Neuronal stem cell (in vitro differentiated cells): ENCODE measurements around the gene TNFAIP2.

Experiments
- DNase-seq: peaks from one replicate; pipeline ENCODE4 v3.0.0-alpha.2; 2013; ENCODE audit warnings: low spot score
- H2AFZ ChIP-seq: one replicate; pipeline ENCODE4 v1.6.1; 2013; ENCODE audit warnings: mild to moderate bottlenecking, low read length, inconsistent platforms
- H2AK5ac ChIP-seq: 2 replicates; pipeline ENCODE4 v1.6.1; 2013; ENCODE audit warnings: low read depth, mild to moderate bottlenecking, inconsistent platforms, low read length, moderate library complexity, mixed read lengths
- H2BK120ac ChIP-seq: 2 replicates; pipeline ENCODE4 v1.6.1; 2013; ENCODE audit warnings: low read depth, mild to moderate bottlenecking, inconsistent platforms, low read length, moderate library complexity, mixed read lengths
- H2BK12ac ChIP-seq: one replicate; pipeline ENCODE4 v1.6.1; 2013; ENCODE audit warnings: low read length, inconsistent platforms
- H2BK15ac ChIP-seq: 2 replicates; pipeline ENCODE4 v1.6.1; 2013; ENCODE audit warnings: mild to moderate bottlenecking, low read length, inconsistent platforms, mixed read lengths
- H2BK5ac ChIP-seq: one replicate; pipeline ENCODE4 v1.6.1; 2013; ENCODE audit warnings: inconsistent platforms, mild to moderate bottlenecking, low read length, moderate library complexity
- H3K14ac ChIP-seq: one replicate; pipeline ENCODE4 v1.6.1; 2013; ENCODE audit warnings: low read length, inconsistent platforms
- H3K18ac ChIP-seq: 2 replicates; pipeline ENCODE4 v1.6.1; 2013; ENCODE audit warnings: low read length, inconsistent platforms
- H3K23ac ChIP-seq: 2 replicates; pipeline ENCODE4 v1.6.1; 2013; ENCODE audit warnings: low read depth, mild to moderate bottlenecking, mixed read lengths, low read length, inconsistent platforms; ENCODE audit not compliant: poor library complexity
- H3K27ac ChIP-seq: replicated peaks from 3 replicates; pipeline ENCODE4 v1.5.1; 2013; ENCODE audit warnings: low read length, inconsistent platforms
- H3K27me3 ChIP-seq, 3 experiments: 2 replicates each; pipeline ENCODE4 v1.6.1; 2013; ENCODE audit warnings: low read length in 3 of 3, mild to moderate bottlenecking in 2 of 3, inconsistent platforms in 1 of 3, low read depth in 1 of 3, mixed read lengths in 1 of 3, moderate library complexity in 1 of 3; ENCODE audit not compliant: control insufficient read depth in 3 of 3, insufficient read depth in 3 of 3
- H3K36me3 ChIP-seq, 2 donors: replicated peaks in 1 of 2; 2 replicates each; pipeline ENCODE4 v1.6.1; 2013; ENCODE audit warnings: low read length in 2 of 2; ENCODE audit not compliant: control insufficient read depth in 2 of 2, insufficient read depth in 2 of 2
- H3K4ac ChIP-seq: 2 replicates; pipeline ENCODE4 v1.6.1; 2013; ENCODE audit warnings: inconsistent platforms, mild to moderate bottlenecking, low read length, moderate library complexity
- H3K4me1 ChIP-seq, 2 donors: 1 replicate in 1 of 2; 2 replicates in 1 of 2; pipeline ENCODE4 v1.6.1; 2013; ENCODE audit warnings: low read length in 2 of 2, low read depth in 1 of 2; ENCODE audit not compliant: control insufficient read depth in 2 of 2, insufficient read depth in 1 of 2
- H3K4me2 ChIP-seq: one replicate; pipeline ENCODE4 v1.6.1; 2013; ENCODE audit warnings: mild to moderate bottlenecking, low read length, inconsistent platforms; ENCODE audit not compliant: insufficient read depth, poor library complexity, severe bottlenecking
- H3K4me3 ChIP-seq, 2 donors: 2 replicates each; pipeline ENCODE4 v1.5.1; 2013; ENCODE audit warnings: low read length in 2 of 2, mild to moderate bottlenecking in 2 of 2, inconsistent platforms in 1 of 2, moderate library complexity in 1 of 2
- H3K79me1 ChIP-seq: one replicate; pipeline ENCODE4 v1.6.1; 2013; ENCODE audit warnings: low read depth, mild to moderate bottlenecking, inconsistent platforms, low read length, moderate library complexity
- H3K9ac ChIP-seq: one replicate; pipeline ENCODE4 v1.6.1; 2013; ENCODE audit warnings: mild to moderate bottlenecking, low read depth, low read length, inconsistent platforms; ENCODE audit not compliant: poor library complexity
- H3K9me3 ChIP-seq, 2 donors: replicated peaks in 1 of 2; 2 replicates each; pipeline versions ENCODE3 to v1.6.1; 2013; ENCODE audit warnings: low read length in 2 of 2, mild to moderate bottlenecking in 2 of 2, inconsistent platforms in 1 of 2, low read depth in 1 of 2, mixed read lengths in 1 of 2, moderate library complexity in 1 of 2; ENCODE audit not compliant: control insufficient read depth in 2 of 2, insufficient read depth in 1 of 2
- H4K8ac ChIP-seq: one replicate; pipeline ENCODE4 v1.6.1; 2013; ENCODE audit warnings: low read depth, mild to moderate bottlenecking, inconsistent platforms, low read length, moderate library complexity
- H4K91ac ChIP-seq: one replicate; pipeline ENCODE4 v1.6.1; 2013; ENCODE audit warnings: low read length, low read depth, mild to moderate bottlenecking, inconsistent platforms; ENCODE audit not compliant: poor library complexity
- WGBS, 2 donors: extraction: QIAGEN DNeasy Blood & Tissue Kit; methylation state at CpG; one replicate each; pipeline ENCODE4 v1.1.7; 2013; ENCODE audit warnings: missing lambda C conversion rate in 2 of 2, mixed read lengths in 1 of 2; ENCODE audit not compliant: insufficient read length in 2 of 2, insufficient replicate concordance in 1 of 2; ENCODE audit errors: extremely low coverage in 2 of 2; 5-methylcytosine and 5-hydroxymethylcytosine counted together

The TNFAIP2 gene

DNA sequence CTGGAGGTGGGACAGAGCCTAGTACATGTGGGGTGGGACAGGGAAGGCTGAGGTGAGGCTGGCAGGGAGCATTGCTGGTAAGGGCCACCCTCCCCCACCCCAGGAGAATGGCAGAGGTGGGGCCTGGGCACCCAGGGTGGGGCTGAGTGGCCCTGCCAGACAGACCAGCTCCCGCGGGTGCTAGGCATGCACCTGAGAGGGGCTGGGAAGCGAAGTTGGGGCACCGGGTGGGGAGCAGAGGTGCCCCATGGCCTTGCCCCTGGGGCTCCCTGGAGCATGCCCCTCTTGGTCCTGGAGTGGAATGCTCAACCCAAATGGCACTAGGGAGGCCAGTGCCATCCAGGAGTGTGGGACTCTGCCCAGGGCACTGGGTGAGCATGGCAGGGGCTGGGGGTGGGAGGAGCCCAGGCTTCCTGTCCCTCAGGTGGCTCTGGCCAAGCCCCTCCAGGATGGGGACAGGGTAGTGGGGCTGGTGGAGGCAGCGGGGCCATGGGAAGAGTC, 1.3 kb downstream of the TNFAIP2 start:
- Histone ChIP-seq H3K27ac (no peak overlapping the region), H3K79me1 (peaks cover 5% of the 10 kb centered on the region), H3K23ac (no peak overlapping the region), H3K9me3 (peaks cover 0 to 4% of the 10 kb centered on the region in 2 donors), H3K4me1 (peaks cover 17 to 29% of the 10 kb centered on the region in 2 donors), H3K36me3 (no peaks in the 10 kb centered on the region), H3K4me2 (no peak overlapping the region), H3K14ac (no peak overlapping the region), H3K9ac (peak overlapping the region; percentile 65), H2BK12ac (no peak overlapping the region), H4K91ac (no peak overlapping the region), H3K18ac (no peak overlapping the region), H2AK5ac (peak overlapping the region; percentile 73), H3K4ac (peak overlapping the region; percentile 94), H4K8ac (no peak overlapping the region), H2AFZ (no peak overlapping the region), H2BK5ac (peak overlapping the region; percentile 21), H2BK120ac (no peak overlapping the region), H2BK15ac (peak overlapping the region; percentile 25), H3K4me3 (no peak overlapping the region), H3K27me3 (peaks cover 0 to 65% (median 41%) of the 10 kb centered on the region in 3 experiments)
- no peak for DNase-seq
- WGBS, 2 donors = no CpG with 5 or more reads among the region's 5 CpGs

DNA sequence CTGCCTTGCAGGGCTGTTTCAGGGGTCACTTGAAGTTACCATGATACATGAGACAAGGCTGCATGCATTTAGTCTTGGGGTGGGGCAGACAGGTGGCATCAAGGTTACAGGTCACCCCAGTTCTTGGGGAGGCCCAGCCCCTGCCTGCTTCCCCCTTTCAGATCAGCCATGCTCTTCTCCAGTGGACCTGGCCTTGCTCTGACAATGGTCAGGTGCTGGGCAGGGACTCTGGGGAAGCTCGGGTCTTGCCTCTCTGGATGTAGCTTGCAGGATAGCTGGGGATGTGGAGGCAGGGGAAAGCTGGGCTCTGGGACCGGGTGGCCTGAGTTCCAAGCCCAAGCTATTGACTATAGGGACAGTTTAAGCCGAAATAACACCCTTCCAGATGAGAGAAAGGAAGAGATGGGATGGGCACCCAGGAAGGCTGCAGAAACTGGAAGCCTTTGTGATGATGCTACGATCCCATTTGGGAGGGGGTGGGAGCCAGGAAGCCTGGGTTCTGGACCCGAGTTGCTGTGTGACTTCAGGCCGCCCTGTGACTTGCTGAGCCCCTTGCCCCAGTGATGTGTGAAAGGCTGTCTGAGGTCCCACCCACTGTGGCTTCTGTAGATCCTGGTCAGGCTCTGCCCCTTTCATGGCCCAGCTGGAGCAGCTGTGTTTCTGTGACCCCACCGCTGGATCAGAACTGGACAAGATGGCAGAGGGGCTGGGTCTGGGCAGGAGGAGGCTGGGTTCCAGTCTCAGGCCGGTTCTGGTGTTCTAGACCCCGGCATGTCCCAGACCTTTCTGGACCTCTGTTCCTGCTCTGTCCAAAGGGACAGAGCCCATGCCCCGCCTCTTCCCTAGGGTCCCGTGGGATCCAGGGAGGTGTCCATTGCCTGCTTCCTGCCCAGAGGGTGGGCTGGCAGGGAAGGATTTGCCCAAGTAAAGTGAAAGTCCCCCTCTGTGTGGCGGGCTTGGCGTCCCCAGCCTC, 2.1 kb downstream of the TNFAIP2 start:
- peak overlapping the region; percentile 87 for H2BK120ac ChIP-seq
- no peak overlapping the region for H3K4me3 ChIP-seq
- no peak overlapping the region for H3K4ac ChIP-seq
- H3K14ac ChIP-seq = peak overlapping the region; percentile 11
- no peak overlapping the region for H3K18ac ChIP-seq
- H4K8ac ChIP-seq = no peak overlapping the region
- WGBS, 2 donors = no CpG with 5 or more reads among the region's 13 CpGs
- peaks cover 0 to 4% of the 10 kb centered on the region in 2 donors for H3K36me3 ChIP-seq
- H3K9ac ChIP-seq = no peak overlapping the region
- H3K79me1 ChIP-seq = peaks cover 5% of the 10 kb centered on the region
- H4K91ac ChIP-seq = no peak overlapping the region
- peak overlapping the region; percentile 66 for H3K23ac ChIP-seq
- peak overlapping the region; percentile 21 for H2BK5ac ChIP-seq
- peak overlapping the region; percentile 96 for H2BK15ac ChIP-seq
- H3K27me3 ChIP-seq = peaks cover 0 to 73% (median 41%) of the 10 kb centered on the region in 3 experiments
- H2AK5ac ChIP-seq = peak overlapping the region; percentile 97
- DNase-seq = no peak
- no peak overlapping the region for H2AFZ ChIP-seq
- H3K9me3 ChIP-seq = peaks cover 0 to 4% of the 10 kb centered on the region in 2 donors
- no peak overlapping the region for H3K4me2 ChIP-seq
- no peak overlapping the region for H3K27ac ChIP-seq
- H3K4me1 ChIP-seq = peaks cover 17 to 29% of the 10 kb centered on the region in 2 donors
- H2BK12ac ChIP-seq = no peak overlapping the region

DNA sequence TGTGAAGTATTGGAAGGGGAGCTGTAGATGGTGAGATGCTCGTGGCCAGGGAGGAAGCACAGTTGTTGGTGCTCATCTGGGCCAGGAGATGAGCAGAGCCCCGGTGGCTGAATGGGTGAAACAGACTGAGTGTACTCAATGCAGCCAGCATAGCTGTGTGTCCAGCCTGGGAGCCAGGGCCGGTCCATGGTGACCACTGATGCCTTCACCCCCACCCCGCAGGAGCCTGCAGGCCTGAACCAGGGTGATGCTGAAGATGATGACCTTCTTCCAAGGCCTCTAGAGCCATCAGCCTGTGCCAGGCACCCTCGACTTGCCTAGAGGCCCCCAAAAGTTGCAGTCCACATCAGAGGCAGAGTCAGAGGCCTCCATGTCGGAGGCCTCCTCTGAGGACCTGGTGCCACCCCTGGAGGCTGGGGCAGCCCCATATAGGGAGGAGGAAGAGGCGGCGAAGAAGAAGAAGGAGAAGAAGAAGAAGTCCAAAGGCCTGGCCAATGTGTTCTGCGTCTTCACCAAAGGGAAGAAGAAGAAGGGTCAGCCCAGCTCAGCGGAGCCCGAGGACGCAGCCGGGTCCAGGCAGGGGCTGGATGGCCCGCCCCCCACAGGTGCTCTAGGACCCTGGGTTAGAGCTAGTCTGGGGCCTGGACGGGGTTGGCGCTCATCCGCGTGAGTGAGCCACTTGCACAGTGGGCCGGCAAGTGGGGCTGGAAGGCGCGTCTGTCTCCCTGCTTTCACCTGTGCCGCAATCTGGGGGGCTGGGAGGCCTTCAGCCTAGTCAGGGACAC, 3.0 kb downstream of the TNFAIP2 start:
- peaks cover 5% of the 10 kb centered on the region for H3K79me1 ChIP-seq
- no peak overlapping the region for H3K27ac ChIP-seq
- peaks cover 0 to 78% (median 41%) of the 10 kb centered on the region in 3 experiments for H3K27me3 ChIP-seq
- H2BK12ac ChIP-seq = peak overlapping the region; percentile 30
- peak overlapping the region; percentile 75 for H2BK5ac ChIP-seq
- H3K4me3 ChIP-seq = peak overlapping the region; percentile 12 to 65
- H3K23ac ChIP-seq = peak overlapping the region; percentile 66
- H4K91ac ChIP-seq = peak overlapping the region; percentile 44
- H3K9me3 ChIP-seq = peaks cover 0 to 4% of the 10 kb centered on the region in 2 donors
- H2AK5ac ChIP-seq = peak overlapping the region; percentile 97
- no peak overlapping the region for H3K14ac ChIP-seq
- H3K4me1 ChIP-seq = peaks cover 16 to 26% of the 10 kb centered on the region in 2 donors
- no peak overlapping the region for H3K4ac ChIP-seq
- H3K9ac ChIP-seq = peak overlapping the region; percentile 55
- H4K8ac ChIP-seq = peak overlapping the region; percentile 55
- WGBS, 2 donors = no CpG with 5 or more reads among the region's 22 CpGs
- peak overlapping the region; percentile 93 for H3K18ac ChIP-seq
- peak overlapping the region; percentile 64 for H3K4me2 ChIP-seq
- no peak for DNase-seq
- peak overlapping the region; percentile 96 for H2BK15ac ChIP-seq
- H2AFZ ChIP-seq = peak overlapping the region; percentile 87
- H3K36me3 ChIP-seq = peaks cover 0 to 4% of the 10 kb centered on the region in 2 donors
- H2BK120ac ChIP-seq = peak overlapping the region; percentile 87
